ENCODE data around the gene PSMB2. TPM values are rescaled to one million over a fixed set of nuclear protein-coding genes. Genes with fewer than 3 reads are reported as not detected.

The PSMB2 gene
- total and polyA plus RNA-seq, 7 donors, result 38.6 to 117 (median 68.2) TPM

DNA sequence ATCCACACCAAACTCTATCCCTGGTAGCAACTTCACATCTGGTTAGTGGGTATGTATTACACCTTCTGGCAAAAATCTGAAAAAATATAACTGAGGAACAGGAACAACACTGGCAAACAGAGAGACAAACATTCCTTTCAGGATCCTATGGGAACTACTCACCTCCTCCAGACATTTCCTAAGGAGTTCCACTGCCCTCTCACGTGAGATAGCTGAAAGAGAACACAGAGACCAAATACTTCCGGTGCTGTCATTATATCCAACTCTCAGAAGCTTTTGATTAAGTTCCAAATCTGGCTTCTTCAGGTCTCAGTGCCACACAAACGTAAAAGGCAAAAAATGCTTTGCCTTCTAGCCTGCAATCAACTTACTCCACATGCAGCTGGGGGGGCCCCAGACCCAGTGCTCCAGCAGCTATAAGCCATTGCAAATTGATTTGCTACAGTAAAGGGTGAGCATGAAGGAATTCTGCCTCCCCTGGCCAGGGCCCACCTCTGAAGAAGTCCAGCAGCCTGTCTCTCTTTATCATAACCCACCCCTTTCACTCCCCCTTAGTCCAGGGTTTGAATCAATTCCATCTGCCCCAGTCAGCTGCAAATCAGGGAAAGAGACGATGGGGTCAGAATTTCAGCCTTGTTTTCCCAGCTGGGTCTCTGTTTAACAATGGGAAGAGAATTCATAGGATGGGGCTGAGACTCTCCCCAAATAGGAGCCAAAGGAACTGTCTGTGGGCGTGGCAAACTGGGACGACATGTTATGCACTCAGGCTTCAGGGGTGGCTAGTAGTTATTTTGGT, 36.1 kb downstream of the PSMB2 start:
- peaks cover 18 to 97% of the 10 kb centered on the region in 2 donors for H3K36me3 ChIP-seq (ENCODE audit: insufficient read depth in 1 of 2, low read depth in 1 of 2)
- 53 to 71% (median 56%) methylated on average over 6 of the region's 6 CpGs for WGBS, 3 donors
- TF ChIP-seq, protein P1, sequence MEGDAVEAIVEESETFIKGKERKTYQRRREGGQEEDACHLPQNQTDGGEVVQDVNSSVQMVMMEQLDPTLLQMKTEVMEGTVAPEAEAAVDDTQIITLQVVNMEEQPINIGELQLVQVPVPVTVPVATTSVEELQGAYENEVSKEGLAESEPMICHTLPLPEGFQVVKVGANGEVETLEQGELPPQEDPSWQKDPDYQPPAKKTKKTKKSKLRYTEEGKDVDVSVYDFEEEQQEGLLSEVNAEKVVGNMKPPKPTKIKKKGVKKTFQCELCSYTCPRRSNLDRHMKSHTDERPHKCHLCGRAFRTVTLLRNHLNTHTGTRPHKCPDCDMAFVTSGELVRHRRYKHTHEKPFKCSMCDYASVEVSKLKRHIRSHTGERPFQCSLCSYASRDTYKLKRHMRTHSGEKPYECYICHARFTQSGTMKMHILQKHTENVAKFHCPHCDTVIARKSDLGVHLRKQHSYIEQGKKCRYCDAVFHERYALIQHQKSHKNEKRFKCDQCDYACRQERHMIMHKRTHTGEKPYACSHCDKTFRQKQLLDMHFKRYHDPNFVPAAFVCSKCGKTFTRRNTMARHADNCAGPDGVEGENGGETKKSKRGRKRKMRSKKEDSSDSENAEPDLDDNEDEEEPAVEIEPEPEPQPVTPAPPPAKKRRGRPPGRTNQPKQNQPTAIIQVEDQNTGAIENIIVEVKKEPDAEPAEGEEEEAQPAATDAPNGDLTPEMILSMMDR (IDR thresholded peaks at IDR 0.05), result no peak
- H3K9me3 ChIP-seq, result no peaks in the 10 kb centered on the region
- ATAC-seq (no peak), DNase-seq (no peak)
- no peak overlapping the region for H3K27ac ChIP-seq
- no peaks in the 10 kb centered on the region for H3K27me3 ChIP-seq (ENCODE audit: insufficient read depth in 3 of 3, low read length in 2 of 3)
- no peaks in the 10 kb centered on the region for H3K4me1 ChIP-seq
- no peak overlapping the region for H3K4me3 ChIP-seq
- intact Hi-C loops (cut with DNase I), result no loop called here

DNA sequence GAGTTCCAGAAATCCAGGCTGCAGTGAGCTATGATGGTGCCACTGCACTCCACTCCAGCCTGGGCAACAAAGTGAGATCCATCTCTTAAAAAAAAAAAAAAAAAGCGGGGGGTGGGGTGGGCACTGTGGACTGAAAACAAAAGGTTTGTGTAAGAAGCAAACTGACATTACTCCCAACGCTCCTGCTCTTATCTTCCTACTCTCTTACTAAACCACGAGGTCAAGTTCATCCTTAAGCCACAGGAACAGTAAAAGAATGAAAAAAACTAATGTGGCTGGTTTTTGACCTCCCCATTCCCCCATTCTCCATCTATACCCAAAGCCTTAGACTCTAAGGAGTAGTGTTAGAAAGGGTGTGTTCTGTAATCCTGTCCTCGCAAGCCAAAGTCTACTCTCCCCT, 37.4 kb downstream of the PSMB2 start:
- Histone ChIP-seq H3K4me3 (no peak overlapping the region), H3K27ac (no peak overlapping the region), H3K4me1 (no peaks in the 10 kb centered on the region), H3K27me3 (ENCODE audit: insufficient read depth in 3 of 3, low read length in 2 of 3) (no peaks in the 10 kb centered on the region), H3K9me3 (no peaks in the 10 kb centered on the region), H3K36me3 (ENCODE audit: insufficient read depth in 1 of 2, low read depth in 1 of 2) (peaks cover 19 to 94% of the 10 kb centered on the region in 2 donors)
- DNase-seq (no peak), ATAC-seq (no peak)
- TF ChIP-seq, protein P1 (IDR thresholded peaks at IDR 0.05), result no peak
- intact Hi-C loops (cut with DNase I), result no loop called here
- 87 to 95% (median 90%) methylated on average over 4 of the region's 4 CpGs for WGBS, 3 donors

DNA sequence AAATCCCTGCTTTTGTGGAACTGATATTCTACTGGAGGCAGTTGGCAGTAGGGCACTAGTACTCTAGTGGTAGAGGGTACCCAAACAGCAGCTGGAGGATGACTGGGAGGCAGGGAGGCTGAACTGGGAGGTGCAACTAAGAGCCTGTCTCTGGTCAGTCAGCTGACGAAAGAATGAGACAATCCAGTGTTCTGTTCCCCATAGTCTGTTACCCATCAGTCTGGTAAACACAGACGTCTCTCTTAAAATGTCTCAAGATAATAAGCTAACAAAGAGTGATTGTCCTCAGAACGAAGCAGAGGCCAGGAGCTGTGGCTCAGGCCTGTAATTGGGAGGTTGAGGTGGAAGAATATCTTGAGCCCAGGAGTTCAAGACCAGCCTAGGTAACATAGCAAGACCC, 37.9 kb downstream of the PSMB2 start:
- H3K36me3 ChIP-seq (ENCODE audit: insufficient read depth in 1 of 2, low read depth in 1 of 2), result peaks cover 16 to 89% of the 10 kb centered on the region in 2 donors

DNA sequence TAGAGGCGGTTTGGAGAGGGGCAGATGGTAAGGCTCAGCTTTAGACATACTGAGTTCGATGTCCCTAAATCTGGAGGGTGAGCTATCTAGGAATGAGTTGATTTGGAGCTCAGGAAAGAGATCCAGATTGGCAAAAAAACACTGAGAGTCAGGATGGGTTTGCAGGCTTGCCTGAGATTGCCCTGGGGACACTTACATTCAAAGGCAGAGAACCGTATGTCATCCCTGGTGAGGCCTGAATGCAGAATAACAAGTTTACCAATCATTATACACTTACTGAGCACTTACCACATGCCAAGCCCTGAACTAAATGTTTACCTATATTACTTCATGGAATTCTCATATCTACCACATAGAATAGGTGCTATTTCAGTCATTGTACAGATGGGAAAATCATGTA, 40.7 kb downstream of the PSMB2 start:
- WGBS, 3 donors, result 93 to 94% (median 93%) methylated on average over 3 of the region's 3 CpGs
- Histone ChIP-seq H3K4me1 (no peaks in the 10 kb centered on the region), H3K9me3 (no peaks in the 10 kb centered on the region), H3K4me3 (no peak overlapping the region), H3K27ac (no peak overlapping the region), H3K27me3 (ENCODE audit: insufficient read depth in 3 of 3, low read length in 2 of 3) (no peaks in the 10 kb centered on the region), H3K36me3 (ENCODE audit: insufficient read depth in 1 of 2, low read depth in 1 of 2) (peaks cover 15 to 64% of the 10 kb centered on the region in 2 donors)
- DNase-seq (no peak), ATAC-seq (no peak)
- TF ChIP-seq, protein P1 (IDR thresholded peaks at IDR 0.05), result no peak
- intact Hi-C loops (cut with DNase I), result no loop called here

More for the DNA sequence above, 37.9 kb downstream of the PSMB2 start:
- no peaks in the 10 kb centered on the region for H3K9me3 ChIP-seq
- H3K4me1 ChIP-seq, result no peaks in the 10 kb centered on the region
- no peaks in the 10 kb centered on the region for H3K27me3 ChIP-seq (ENCODE audit: insufficient read depth in 3 of 3, low read length in 2 of 3)
- intact Hi-C loops (cut with DNase I), result no loop called here
- DNase-seq (no peak), ATAC-seq (no peak)
- no peak overlapping the region for H3K4me3 ChIP-seq
- TF ChIP-seq, protein P1 (IDR thresholded peaks at IDR 0.05), result no peak
- H3K27ac ChIP-seq, result no peak overlapping the region
- WGBS, 3 donors, result 74 to 79% (median 75%) methylated on average over 3 of the region's 3 CpGs

Measured in psoas muscle (tissue), 8 donors.